Ramos (cell line): ENCODE data around the gene PGLYRP4.

Experiments
- in situ Hi-C: fragments of 300-500 bp; cut with MboI; formaldehyde crosslinking; loops from one replicate; pipeline ENCODE4 v1.14.3; 2022; ENCODE audit warnings: low sequenced_read_pairs; ENCODE audit not compliant: unreplicated experiment

Gene PGLYRP4, protein sequence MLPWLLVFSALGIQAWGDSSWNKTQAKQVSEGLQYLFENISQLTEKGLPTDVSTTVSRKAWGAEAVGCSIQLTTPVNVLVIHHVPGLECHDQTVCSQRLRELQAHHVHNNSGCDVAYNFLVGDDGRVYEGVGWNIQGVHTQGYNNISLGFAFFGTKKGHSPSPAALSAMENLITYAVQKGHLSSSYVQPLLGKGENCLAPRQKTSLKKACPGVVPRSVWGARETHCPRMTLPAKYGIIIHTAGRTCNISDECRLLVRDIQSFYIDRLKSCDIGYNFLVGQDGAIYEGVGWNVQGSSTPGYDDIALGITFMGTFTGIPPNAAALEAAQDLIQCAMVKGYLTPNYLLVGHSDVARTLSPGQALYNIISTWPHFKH

DNA sequence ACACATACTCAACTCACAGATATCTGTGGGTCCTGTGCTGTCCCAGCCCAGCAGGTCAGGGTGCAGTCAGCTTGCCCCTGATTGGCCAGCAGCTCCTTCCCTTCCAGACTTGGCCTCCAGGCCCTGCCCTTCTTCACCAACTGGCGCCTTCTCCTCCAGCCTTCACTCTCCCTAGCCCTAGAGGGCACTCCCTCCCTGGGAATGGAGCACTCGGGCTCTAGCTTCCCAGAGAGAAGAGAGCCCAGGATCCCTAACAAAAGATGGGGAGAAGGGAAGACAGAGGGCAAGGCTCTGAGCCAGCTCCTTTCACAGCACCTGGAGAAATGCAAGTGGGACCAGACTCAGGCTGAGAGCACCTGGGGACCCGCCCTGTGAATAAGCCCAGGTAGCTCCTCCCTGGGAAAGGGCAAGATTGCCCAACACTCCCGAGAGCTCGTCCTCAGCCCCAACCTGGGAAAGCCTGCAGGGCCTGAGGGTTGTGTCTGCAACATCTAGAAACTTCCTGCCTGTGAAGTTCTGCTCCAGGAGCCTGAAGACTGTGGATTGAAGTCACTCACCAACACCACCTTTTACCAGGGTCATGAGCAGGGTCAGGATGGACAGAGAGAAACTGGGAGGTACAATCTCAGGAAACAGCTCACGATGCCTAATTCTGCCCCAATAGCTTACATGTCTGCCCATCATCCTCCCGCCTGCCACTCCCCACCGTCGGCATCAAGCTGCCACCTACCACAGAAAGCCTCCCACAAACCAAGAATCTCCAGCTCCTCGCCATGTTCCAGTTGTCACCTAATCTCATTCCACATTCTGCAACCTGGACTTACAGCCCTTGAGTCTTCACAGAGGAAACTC lies at the start of gene PGLYRP4:
PGLYRP4 (minus strand) TSS at position 331 of the 852 bp plus-strand sequence. CDS start 909 bp downstream, outside the sequence.
- in situ Hi-C loops: no loop called here

DNA sequence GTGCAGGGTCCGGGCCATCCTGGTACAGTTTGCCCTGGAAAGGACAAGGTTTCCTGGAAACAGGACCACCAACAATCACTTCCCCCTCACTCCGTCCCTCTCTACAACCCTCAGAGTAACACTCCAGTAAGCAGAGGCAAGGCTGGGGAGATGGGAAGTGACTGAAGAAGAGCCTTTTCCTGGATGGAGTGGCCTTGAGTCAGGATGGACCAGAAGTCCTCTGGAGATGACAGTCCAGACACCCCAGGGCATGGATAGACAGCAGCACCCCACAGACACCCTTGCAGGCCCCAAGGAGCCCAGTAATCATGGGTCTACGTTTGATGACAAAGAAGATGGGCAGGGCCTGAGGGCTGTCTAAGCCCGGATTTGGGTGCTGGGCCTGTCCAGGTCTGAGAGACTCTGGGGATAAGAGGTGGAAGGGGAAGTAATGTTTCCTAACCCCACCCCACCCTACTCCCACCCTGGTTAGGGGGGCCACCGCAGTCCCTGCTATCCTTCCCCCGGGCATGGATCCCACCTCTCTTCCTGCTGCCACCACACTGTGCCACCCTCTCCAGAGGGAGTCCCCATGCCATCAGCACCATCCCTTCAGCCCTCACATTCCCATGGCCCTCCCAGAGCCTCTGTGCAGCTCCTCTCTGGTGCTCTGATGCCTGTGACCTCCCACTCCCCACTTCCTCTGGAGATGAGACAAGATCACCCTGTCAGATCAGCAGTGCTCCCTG lies 49.4 kb upstream of the PGLYRP4 start:
- in situ Hi-C loops: no loop called here

DNA sequence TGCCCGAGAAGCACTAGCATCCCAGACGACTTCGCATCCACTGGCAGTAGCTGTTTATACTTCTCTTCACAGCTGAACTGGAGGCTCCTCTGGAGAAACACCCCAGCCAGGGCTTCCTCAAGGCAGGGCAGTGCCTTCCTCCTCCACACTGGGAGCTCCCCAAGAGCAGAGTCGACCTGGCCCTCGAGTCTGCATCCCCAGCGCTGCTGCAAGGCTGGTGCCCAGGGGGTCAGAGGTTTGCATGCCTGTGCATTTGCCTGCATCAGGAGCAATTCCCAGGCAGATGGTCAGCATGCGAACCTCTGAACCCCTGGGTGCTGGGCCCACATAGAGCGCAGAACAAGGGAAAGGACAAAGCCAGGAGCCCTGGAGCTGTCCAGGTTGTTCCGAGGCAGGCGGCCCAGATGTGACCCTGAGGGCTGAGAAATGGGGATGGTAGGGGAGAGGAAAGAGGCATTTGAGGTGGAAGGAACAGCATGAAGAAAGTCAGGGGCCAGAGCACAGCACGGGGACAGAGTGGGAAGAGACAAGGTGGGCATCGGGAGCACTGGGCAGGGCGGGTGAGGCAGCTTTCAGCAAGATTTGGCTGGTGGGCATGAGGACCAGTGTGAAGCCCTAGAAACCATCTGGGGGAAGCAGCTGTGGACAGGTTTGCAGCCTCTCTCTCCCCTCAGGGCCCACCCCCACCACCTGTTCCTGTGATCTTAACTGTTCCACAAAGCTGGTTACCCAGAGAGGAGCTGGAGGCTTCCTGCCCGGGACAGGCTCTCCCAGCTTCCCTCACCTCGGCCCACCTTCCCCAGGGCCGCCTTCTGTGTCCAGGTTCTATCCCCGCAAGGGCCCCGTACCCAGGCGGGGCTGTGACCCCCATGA lies 48.6 kb upstream of the PGLYRP4 start:
- in situ Hi-C loops: no loop called here

DNA sequence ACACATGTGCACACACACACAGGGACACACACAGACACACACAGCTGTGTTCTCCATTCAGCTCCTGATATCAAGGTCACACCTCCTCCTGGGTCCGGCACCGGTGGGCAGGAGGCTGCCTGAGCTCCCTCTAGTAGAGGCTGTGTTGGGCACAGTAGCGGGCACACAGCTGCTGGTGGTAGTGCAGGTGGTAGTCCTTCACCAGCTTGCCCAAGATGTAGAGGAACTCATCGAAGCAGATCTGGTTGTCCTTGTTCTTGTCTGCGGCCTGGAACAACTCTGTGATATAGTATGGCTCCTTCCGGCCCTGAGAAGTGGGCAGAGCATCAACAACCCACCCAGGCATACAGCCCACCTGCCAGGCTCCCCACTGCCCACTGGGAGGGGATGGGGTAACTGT lies 47.8 kb upstream of the PGLYRP4 start:
- in situ Hi-C loops: no loop called here

DNA sequence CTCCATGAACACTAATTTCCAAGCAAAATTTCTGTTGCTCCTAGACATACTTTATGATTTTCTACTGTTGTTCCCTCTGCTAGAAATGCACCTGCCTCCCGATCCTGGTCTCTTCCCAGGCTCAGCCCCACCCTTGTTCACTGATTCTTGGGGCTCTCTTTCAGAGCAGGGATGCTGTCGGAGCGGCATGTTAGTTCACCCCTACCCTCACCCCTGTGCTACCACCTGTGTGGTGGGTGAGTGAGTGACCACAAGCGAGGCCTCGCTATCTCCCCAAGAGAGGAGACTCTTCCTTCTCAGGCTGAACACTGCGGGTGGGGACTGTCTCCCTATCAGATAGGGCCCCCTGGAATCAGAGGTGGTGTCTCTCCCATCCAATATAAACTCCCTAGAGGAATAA lies 47.1 kb upstream of the PGLYRP4 start:
- in situ Hi-C loops: no loop called here

DNA sequence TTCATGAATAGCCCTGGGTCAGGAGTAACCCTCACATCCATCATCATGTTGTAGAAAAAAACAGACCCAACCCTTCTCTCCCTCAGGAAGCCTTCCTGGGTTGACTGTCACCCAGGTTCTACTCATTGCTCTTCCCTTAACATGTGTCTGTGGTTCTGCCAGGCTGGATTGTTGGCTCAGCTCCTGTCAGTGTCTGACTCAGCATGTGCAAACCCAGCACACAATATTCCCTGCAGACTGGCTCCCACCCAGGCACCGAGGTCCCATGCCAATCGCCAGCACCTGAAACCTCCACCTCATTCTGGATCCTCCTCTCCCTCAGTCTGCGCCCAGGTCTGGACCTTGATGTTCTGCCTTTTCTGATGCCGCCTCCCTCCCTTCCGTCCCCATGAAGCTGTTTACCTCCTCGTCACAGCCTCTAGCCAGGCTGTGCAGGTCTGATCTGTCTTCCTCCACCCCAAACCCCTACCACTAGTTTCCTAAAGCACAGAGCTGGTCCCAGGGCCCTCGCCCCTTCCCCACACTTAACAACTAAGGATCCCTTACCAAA lies 46.6 kb upstream of the PGLYRP4 start:
- in situ Hi-C loops: no loop called here

DNA sequence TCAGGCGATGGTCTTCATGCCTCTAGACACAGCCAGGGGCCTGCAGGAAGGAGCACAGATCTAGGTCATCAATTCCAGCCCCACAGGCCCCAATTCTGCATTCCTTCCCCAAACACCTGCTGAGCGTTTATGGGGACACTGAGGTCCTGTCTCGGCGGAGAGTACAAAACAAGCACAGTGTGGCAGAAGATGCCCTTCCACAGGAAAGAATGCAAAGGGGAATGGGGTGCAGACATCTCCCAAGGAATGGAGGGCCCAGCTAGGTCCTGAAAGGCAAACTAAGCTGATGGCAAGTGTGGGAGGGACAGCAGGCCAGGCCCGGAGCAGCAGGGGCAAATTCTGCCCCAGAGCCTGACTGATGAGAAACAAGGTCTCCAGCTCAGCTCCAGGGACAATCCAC lies 45.8 kb upstream of the PGLYRP4 start:
- in situ Hi-C loops: no loop called here

DNA sequence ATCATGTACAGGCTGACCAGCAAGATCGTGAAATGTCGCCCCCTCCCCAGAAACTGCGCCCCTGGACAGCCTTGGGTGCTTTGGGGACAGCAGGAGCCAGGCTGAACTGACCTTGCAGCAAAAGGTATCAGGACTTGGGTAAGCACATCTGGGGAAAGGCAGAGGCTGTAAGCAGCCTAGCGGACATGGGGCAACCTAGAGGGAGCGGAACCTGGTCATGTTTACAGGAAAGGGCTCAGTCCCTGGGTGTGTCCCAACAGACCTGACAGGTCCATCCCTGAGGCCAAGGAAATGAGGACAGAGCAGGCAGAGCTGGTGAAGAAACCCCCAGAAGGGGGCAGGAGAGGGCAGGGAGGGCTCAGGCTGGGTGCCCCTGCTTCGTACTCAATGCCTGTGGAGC lies 45.3 kb upstream of the PGLYRP4 start:
- in situ Hi-C loops: no loop called here

DNA sequence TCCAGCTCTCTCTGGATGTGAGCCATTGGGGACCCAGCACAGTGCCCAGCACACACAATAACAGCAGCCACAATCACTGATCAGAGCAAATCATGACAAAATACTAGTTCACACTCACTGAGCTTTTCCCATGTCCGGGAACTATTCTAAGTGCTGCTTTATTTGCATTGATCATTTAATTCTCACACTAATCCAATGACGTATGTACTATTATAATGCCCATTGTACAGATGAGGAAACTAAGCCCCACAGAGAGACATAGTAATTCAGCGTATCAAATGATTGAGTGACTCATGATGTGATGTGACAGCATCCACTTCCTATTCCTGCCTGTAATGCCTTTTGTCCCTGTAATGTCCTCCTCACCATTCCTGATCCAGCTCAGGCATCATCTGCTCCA lies 44.2 kb upstream of the PGLYRP4 start:
- in situ Hi-C loops: no loop called here

DNA sequence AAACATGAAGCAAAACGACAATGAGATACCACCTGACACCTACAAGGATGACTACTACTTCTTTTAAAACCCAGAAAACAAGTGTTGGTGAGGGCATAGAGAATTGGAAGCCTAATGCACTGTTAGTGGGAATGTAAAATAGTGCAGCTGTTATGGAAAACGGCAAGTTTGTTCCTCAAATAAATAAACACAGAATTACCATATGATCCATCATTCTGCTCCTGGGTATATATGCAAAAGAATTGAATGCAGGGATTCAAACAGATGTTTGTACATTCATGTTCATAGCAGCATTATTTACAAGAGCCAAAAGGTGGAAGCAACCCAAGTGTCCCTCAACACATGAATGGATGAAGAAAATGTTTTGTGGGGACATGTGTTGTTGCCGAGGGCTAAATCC lies 43.6 kb upstream of the PGLYRP4 start:
- in situ Hi-C loops: no loop called here

DNA sequence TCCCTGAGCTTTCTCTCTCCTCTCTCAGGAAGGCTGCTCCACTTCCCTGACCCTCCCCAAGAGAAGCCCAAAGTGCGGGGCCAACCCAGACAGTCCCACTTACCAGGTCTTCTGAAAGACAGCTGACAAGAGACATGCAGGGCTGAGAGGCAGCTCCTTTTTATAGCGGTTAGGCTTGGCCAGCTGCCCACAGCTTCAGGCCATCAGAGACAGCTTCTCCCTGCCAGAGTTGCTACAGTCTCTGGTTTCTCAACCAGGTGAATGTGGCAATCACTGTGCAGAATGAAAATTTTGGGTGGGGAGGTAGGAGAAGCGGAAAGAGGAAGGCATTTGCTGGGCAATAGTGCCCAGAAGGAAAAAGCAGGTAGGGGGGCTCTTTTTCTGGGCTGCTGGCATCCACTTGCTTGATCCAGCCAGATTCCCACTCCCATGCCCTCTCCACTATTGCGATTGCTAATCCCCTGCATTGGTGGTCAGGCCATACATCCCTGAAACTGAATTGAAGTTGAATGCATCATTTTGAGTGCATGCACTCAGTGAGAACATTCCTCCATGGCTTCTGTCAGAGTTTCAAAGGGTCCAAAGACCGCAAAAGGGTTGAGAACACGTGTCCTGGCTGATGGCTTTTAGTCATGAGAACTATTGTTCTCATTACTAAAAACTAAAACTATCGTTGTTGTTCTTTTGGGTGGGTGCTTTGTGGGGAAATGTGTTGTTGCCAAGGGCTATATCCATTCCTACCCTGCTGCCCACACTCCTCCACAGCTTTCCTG lies 42.5 kb upstream of the PGLYRP4 start, which contains the start of gene S100A8:
S100A8 (minus strand) TSS at position 136 of the 773 bp plus-strand sequence. CDS start 538 bp downstream, outside the sequence.
- in situ Hi-C loops: no loop called here

DNA sequence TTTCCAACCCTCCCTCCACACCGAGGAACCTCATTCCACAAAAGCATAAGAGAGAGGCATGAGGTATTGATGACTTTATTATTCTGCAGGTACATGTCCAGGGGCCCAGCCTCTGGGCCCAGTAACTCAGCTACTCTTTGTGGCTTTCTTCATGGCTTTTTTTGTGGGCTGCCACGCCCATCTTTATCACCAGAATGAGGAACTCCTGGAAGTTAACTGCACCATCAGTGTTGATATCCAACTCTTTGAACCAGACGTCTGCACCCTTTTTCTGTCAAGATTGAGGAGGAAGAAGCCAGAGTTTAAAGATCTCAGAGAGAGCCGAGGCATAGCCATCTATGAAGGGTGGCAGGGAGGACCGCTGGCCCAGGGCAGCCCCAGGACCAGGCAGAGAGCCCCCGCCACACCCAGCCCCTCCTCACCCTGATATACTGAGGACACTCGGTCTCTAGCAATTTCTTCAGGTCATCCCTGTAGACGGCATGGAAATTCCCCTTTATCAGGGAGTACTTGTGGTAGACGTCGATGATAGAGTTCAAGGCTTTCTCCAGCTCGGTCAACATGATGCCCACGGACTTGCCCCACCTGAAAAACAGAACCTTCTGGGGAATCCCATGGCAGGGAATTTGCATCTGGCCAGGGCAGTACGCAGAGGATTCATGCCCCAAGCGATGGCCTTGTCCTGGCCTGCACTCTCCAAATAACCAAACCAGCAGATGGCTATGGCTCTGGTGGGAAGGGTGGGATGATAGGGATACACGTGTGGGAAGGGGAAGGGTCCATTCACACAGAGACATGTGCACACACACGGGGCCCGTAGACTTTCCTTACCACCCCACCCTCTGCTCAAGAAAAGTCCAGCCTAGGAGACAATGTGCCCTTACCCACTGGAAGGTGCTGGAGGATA lies 41.6 kb upstream of the PGLYRP4 start:
- in situ Hi-C loops: no loop called here

DNA sequence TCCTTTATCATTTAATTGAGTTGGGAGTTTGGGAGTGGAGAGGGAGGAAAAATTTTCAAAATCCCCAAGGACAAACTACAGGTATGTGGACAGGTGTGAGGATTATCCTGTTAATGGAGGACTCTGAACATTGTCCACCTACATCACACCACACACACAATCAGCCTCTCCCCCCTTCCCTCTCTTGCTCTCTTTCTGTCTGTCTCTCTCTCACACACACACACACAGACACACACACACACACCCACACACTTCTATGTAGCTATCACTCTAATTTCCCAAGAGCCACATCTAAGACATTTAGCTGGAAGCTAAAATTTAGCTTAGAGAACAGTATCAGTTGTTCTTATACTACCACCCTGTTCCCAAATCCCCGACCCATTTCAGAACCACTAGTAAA lies 40.8 kb upstream of the PGLYRP4 start:
- in situ Hi-C loops: no loop called here

DNA sequence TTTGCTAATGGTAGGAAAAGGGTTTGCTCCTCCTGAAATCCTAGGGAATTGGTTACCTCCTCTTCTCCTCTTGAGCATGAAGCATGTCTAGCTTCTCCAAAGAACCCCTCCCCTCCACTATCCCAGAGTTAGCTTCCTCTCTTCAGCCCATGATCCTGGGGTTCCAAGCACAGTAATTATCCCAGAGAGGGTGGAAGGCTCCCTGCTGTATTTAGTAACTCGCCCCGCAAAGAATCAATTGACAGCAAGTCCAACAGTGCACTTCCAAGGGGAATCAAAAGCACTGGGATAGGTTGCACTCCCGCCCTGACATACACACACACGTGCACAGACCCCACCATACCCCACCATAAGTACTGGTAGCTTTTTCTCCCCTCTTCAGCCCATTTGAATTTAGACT lies 39.1 kb upstream of the PGLYRP4 start:
- in situ Hi-C loops: no loop called here

DNA sequence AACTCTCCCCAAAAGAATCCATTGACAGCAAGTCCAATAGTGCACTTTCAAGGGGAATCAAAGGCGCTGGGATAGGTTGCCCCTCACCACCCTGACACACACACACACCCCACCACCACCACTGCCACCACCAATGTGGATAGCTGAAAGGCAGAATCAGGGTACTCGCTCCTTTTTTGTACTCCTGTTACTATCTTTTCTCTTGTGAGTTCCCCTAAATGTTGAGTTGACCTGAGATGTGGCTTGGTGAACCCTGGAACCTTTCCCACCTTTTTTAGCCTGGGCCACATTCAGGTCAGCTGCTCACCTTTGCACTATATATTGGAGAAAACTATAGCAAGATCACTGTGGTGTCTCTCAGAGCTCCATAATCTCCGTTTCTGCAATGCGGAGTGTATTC lies 38.4 kb upstream of the PGLYRP4 start:
- in situ Hi-C loops: no loop called here

DNA sequence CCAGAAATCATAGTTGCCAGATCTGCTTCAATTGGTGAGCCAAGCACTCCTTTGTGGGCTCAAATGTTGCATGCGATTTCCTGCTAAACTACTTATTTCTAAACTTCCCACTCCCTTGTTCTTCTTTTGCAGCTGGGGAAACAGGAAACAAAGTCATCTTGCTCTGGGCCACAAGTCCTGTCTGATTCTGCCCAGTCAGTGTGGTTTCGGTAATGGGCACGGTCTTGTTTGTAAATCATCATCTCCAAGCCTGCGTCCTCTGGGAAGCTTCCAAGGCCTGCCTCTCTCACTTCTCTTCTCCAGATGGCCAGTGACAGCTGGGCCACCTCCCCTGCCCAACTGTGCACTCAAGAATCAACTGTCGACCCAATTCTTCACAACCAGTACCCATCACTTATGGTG lies 37.9 kb upstream of the PGLYRP4 start:
- in situ Hi-C loops: no loop called here

DNA sequence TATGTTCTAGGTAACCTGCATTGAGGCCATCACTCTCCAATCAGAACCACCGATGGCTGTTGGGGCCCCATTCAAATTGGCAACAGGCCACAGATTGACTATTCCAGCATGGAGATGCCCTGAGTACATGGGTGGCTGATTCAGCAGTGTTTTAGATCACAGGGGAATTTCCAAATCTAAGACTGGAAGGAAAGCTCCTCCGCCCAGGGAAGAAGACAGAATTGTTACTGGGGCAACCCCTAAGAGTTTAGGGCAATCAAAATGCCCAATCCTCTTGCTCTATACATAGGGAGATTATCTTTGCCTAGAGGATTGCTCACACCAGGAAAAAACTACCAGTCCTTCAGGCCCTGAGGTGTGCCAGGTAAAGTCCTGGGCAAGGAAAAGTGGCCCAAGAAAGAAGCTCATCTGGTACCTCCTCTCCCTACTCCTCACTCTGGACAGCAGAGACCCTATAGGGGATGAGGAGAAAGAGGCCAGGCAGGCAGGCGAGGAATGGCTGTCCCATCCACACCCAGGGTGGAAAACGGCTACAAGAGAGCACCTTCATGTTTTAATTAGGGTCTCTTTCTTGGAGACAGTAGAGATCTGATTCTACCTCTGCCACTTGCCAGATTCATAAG lies 36.4 kb upstream of the PGLYRP4 start:
- in situ Hi-C loops: no loop called here
